H4 (cell line): ENCODE measurements around the gene NPAS2. TPM values are rescaled to one million over a fixed set of nuclear protein-coding genes. Genes with fewer than 3 reads are reported as not detected.

ENCODE experiments used
- DNase-seq: peaks from one replicate; pipeline ENCODE4 v3.0.0-alpha.2; 2015; ENCODE audit warnings: low spot score
- total RNA-seq: library from RNA; depleted of rRNA; stranded (reverse); fragments of >200 nt; shearing (Covaris generic); gene quantifications from 2 replicates; pipeline ENCODE4 v1.2.3, GENCODE V29; 2014

NPAS2 gene
- total RNA-seq, 1 experiment from 2014 or later: 2.8 TPM

GRCh38 chr2:101012706-101013181 is 192.8 kb downstream of the NPAS2 start:
- DNase-seq: no peak

GRCh38 chr2:101014264-101014857 is 194.4 kb downstream of the NPAS2 start:
- no peak for DNase-seq

- no peak for DNase-seq
These were observed 197.4 kb downstream of the NPAS2 start for GRCh38 chr2:101017371-101017770.

- no peak for DNase-seq
These were observed 199.0 kb downstream of the NPAS2 start for GRCh38 chr2:101018934-101019333.

DNA sequence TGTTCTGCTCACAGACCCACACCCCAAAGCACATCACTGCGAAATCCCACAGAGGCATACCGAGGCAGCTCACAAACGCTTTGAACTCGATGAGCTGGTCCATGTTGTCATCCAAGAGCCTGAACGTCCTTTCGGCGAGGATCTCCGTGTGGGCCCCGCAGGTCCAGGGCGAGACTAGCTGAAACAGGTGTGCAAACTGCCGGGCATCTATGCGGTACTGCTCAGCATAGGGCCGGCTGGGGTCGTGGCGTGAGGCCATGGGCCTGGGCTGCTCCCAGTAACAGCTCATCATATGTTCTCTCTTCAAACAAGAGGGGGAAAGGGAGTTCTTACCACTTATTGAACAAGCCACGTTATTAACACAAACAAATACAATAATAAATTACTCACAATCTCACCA is 202.3 kb downstream of the NPAS2 start:
- DNase-seq: no peak

DNA sequence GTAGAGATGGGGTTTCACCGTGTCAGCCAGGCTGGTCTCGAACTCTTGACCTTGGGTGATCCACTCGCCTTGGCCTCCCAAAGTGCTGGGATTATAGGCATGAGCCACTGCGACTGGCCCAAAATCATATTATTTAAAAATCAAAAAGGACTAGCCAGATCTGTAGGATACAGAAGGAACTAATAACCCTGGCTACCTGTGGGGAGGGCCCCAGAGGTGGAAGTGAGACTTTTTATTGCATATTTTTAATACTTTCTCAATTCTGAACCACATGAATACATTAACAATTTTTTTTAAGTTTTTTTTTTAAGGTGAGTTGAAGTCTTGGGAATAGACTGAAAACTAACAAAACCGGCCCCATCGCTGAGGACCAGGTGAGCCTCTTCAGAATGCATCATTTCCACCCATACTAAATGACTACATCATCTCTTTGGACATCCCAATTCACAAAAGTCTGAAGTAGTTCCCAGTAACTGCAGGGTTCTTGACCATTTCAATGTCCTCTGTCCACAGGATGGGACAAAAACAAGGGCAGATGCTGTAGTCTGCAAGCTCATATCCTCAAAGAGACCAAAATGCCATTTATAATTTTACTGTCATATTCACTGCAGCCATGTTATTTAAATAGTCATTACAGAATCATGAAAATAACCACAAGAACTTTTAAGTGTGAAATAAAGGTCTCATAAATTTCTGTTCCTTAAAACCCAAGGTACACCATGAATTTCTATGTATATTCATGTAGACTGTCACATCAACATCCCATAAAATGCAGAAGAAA is 203.6 kb downstream of the NPAS2 start:
- no peak for DNase-seq

DNA sequence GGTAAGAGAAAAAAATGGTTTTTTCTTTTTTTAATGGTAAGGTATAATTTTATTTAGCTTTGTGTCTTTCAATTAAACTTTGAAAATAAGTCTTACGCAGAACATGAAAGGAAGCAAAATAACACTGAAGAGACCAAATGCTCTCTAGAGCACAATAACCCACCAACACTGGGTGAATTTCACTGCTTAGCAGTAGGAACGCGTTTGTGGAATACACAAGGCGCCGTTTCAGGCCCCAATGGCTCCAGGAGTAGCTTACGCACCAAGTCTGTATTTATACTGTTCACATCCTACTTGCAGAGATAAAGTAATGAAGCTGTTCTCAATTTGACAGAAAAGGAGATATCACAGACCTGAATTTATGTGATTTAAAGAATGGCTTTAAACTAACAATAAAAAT is 205.6 kb downstream of the NPAS2 start:
- no peak for DNase-seq

- DNase-seq: no peak
These were observed 206.3 kb downstream of the NPAS2 start for GRCh38 chr2:101026253-101026701.

DNA sequence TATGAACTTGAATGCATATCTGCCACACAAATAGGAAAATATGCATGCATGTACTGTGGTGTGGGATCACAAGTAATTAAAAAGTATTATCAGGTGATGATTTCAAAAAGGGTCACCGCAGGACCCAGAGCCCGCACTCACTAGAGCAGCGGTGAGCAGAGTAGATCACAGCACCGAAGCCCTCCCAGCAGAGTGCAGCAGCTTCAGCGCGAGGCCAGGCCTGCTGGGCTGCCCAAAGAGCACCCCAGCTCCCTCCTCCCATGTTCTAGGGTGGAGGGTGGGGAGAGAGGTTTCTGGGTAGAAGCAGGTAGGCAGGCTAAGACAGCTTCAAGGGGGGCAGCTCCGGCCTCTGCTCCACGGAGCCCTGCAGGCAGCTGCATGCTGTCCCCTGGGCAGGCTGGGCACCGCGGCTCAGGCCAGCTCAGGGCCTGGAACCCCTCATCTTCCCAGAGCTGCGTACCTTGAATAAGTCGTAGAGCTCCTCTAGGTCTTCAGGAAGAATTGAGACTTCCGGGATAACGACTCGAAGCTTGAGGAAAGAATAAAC is 207.1 kb downstream of the NPAS2 start:
- DNase-seq: no peak

DNA sequence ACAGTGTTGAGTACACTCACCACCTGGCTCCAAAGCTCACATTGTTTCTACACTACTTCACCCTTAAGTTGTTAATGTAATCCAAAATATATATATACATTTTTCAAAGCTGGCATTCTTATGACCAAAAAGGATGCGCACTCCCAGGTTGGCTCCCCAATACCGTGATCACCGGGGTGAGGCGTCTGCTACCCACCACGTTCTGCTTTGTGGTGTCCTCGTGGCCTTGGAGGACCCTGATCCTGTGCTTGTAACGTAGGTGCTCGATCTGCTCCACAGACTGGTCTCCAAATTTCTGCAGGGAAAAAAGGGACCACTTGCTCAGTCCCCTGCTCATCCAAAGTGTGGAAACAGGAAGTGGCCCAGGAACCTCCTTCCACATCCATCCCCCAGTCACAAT is 207.9 kb downstream of the NPAS2 start:
- no peak for DNase-seq

DNA sequence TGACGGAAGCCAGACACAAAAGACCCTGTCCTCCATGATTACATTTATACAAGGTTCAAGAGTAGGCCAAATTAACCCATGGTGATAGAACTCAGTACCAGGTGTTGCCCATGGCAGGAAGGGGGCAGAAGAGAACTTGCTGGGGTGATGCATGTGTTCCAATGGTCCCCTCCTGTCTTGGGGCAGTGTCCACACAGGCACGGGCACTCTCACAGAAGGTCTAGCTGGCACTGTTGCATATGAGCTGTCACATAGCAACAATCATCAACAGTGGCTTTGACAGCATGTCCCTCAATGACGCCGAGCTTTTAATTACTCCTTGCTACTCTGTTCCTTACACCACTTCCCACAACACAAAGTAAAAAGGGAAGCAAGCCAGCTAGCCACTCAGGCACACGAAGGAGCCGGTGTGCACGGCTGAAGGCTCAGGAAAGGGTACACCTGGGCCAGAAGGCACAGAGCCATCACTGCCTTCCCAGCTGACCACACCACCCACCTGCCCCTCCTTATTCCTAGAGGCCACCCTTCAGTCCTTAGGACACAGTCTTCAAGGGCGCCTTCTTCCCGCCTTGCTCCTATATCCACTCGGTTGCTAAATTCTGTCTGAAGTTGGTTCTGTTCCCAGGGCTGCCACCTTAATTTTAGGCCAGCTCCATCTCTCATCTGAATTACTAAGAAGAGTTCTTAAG is 211.1 kb downstream of the NPAS2 start:
- DNase-seq: no peak

DNA sequence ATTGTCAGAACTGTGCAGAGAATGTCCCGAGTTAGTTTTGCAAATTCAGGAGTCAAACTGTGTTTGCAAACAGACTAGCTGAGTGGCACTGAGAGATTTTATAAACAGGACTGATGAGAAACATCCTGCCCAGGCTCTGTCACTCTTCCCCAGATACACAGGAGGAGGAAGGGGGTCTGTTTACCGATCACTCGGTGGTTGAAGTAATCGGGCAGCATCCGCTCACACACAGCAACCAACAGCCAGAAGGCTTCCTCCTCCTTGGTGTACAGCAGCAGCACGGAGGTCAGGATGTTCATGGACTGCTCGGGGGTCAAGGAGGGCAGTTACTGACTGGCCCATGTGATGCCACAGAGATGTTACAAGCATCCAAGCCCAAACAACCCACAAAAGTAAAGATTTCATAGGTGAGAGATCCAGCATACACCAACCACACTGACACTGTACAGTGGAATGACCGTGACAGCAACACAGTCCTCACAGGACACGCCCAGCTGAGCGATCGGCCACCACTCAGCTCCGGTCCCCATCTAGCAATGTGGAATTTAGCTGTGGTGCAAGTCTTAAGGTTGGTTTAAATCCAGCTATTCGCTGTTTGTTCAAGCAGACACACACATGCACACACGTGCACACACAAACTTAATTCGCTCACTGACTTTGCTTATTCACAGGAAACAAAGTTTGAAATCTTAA is 212.3 kb downstream of the NPAS2 start:
- no peak for DNase-seq

DNA sequence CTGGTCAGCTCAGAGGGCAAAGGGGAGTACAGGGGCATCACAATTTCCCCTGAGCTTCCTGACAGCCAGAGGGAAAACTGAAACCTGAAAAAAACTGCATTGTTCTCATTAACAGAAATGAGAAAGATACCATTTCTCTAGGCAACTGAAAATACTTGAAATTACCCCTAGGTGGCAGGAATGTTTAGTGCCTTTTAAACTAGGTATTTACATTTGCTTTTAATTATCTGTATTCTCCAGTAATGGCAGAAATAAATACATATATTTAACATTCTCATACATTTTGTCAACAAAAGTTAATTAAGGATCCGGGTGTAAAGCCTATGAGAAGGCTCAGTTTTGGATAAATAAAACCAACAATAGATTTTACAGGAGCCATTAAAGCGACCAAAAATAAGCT is 216.6 kb downstream of the NPAS2 start:
- DNase-seq: peak; percentile 21

DNA sequence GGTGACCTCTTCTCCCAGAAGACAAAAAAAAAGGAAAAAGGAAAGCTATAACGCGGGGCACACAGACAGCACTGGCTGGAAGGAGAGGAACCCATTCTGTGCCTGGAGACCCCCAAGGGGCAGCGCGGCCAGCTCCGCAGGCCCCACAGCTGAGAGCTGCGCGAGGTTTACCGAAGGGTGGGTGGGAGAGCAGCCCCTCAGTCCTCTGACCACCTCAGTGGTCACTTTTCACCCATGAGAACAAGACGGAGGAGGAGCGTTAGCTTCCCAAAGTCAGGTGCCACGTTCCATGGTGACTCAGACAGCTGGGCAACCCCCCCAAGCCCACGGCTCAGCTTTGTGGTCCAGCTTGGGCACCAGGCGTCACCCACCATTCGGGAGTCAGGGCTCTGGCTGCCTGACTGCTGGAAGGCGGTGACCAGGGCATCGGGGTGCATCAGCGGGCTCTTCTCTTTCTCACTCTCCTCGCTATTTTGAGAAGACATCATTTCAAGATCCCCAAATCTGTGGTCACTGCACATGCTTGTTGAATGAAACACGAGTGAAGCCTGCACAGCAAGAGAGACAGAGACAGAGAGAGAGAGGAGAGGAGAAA is 217.3 kb downstream of the NPAS2 start:
- no peak for DNase-seq

GRCh38 chr2:101038455-101039255 is 218.7 kb downstream of the NPAS2 start:
- peak; percentile 32 for DNase-seq

DNA sequence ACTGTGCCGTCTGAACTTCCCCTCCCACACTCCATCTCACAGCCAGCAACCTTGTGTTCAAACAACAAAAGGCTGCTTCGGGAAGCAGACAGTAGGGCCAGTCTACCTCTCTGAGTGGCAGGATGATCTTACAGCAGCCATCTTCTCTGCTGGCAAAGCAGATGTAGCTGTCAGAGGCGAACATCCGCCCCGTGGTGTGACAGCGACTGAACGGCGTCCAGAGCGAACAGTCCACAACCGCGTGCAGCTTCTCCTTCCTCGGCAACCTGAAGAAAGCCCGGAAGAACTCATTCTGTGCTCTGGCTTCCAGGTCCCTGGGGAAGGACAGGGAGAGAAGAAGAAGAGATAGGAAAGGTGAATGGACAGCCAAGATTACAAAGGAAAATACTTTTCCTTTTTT is 220.1 kb downstream of the NPAS2 start:
- no peak for DNase-seq

GRCh38 chr2:101040761-101041160 is 220.8 kb downstream of the NPAS2 start:
- DNase-seq: no peak

DNA sequence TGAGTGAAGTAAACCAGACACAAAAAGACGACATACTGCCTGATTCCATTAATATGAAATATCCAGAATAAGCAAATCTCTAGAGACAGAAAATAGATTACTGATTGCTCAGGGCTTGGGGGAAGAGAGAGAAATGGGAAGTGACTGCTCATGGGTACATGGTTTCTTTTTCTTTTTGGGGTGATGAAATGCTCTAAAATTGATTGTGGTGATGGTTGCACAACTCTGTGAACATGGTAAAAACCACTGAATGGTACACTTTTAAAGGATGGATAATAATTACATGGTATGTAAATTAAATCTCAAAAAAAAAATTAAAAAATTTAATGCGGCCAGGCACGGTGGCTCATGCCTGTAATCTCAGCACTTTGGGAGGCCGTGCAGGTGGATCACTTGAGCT is 221.5 kb downstream of the NPAS2 start:
- DNase-seq: no peak

GRCh38 chr2:101045330-101045729 is 225.4 kb downstream of the NPAS2 start:
- no peak for DNase-seq
